HL-60 (cell line): Measurements from ENCODE around the gene DDX49.
"Not testable (repeated sequence)": the region's sequence is repeated elsewhere in the genome, so short reads cannot be mapped to it uniquely, and the experiment has no call there.

ENCODE experiments used
- DNase-seq, 2 experiments: peaks; one replicate each; pipeline ENCODE4 v3.0.0-alpha.2; 2010 to 2020; ENCODE audit warnings: low read depth in 1 of 2, low spot score in 1 of 2
- H3K27ac ChIP-seq: fragments of 250-450 bp; sonication (Bioruptor Pico); replicated peaks from 2 replicates; pipeline ENCODE4 v1.5.1; 2020; ENCODE audit warnings: mild to moderate bottlenecking, moderate library complexity
- H3K27me3 ChIP-seq: fragments of 250-450 bp; sonication (Bioruptor Pico); 2 replicates; pipeline ENCODE4 v1.5.1; 2021; ENCODE audit warnings: mild to moderate bottlenecking, moderate library complexity; ENCODE audit not compliant: insufficient read depth, poor library complexity, severe bottlenecking
- H3K4me3 ChIP-seq: replicated peaks from 2 replicates; pipeline ENCODE4 v1.5.1; 2011; ENCODE audit warnings: mild to moderate bottlenecking, control low read depth, low read length; ENCODE audit not compliant: insufficient read depth
- CTCF ChIP-seq: IDR thresholded peaks from one replicate; pipeline ENCODE4 v1.5.1; 2011; ENCODE audit warnings: low read length, control low read depth, inconsistent platforms; ENCODE audit not compliant: insufficient read depth
- GABPA ChIP-seq: IDR thresholded peaks from 2 replicates; pipeline ENCODE4 v1.6.1; 2012; ENCODE audit warnings: low read depth
- POLR2AphosphoS5 ChIP-seq: IDR thresholded peaks from 2 replicates; pipeline ENCODE4 v1.6.1; 2012; ENCODE audit warnings: low read depth
- SPI1 ChIP-seq: IDR thresholded peaks from 2 replicates; pipeline ENCODE4 v1.6.1; 2012; ENCODE audit warnings: low read depth, mild to moderate bottlenecking, borderline replicate concordance
- TF ChIP-seq, protein P1 (sequence below): IDR thresholded peaks from 2 replicates; pipeline ENCODE4 v1.6.1; 2012; ENCODE audit warnings: low read depth; ENCODE audit not compliant: insufficient replicate concordance

DDX49 gene

GRCh38 chr19:18951721-18952281 lies 32.3 kb downstream of the DDX49 start:
- Histone ChIP-seq H3K27ac (no peak overlapping the region), H3K27me3 (no peaks in the 10 kb centered on the region), H3K4me3 (no peak overlapping the region)
- no peak for DNase-seq
- no peak for TF ChIP-seq CTCF
- TF ChIP-seq, protein P1, sequence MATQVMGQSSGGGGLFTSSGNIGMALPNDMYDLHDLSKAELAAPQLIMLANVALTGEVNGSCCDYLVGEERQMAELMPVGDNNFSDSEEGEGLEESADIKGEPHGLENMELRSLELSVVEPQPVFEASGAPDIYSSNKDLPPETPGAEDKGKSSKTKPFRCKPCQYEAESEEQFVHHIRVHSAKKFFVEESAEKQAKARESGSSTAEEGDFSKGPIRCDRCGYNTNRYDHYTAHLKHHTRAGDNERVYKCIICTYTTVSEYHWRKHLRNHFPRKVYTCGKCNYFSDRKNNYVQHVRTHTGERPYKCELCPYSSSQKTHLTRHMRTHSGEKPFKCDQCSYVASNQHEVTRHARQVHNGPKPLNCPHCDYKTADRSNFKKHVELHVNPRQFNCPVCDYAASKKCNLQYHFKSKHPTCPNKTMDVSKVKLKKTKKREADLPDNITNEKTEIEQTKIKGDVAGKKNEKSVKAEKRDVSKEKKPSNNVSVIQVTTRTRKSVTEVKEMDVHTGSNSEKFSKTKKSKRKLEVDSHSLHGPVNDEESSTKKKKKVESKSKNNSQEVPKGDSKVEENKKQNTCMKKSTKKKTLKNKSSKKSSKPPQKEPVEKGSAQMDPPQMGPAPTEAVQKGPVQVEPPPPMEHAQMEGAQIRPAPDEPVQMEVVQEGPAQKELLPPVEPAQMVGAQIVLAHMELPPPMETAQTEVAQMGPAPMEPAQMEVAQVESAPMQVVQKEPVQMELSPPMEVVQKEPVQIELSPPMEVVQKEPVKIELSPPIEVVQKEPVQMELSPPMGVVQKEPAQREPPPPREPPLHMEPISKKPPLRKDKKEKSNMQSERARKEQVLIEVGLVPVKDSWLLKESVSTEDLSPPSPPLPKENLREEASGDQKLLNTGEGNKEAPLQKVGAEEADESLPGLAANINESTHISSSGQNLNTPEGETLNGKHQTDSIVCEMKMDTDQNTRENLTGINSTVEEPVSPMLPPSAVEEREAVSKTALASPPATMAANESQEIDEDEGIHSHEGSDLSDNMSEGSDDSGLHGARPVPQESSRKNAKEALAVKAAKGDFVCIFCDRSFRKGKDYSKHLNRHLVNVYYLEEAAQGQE, result no peak
- no peak for TF ChIP-seq GABPA
- TF ChIP-seq POLR2AphosphoS5, result no peak
- TF ChIP-seq SPI1, result no peak

GRCh38 chr19:18952364-18953003 lies 33.0 kb downstream of the DDX49 start:
- not testable (repeated sequence) for H3K4me3 ChIP-seq

GRCh38 chr19:18954094-18954493 lies 34.6 kb downstream of the DDX49 start:
- DNase-seq, result no peak
- H3K27me3 ChIP-seq, result no peaks in the 10 kb centered on the region
- H3K27ac ChIP-seq, result no peak overlapping the region
- TF ChIP-seq GABPA (no peak), SPI1 (no peak), CTCF (no peak), POLR2AphosphoS5 (no peak)
- TF ChIP-seq, protein P1, result no peak
- H3K4me3 ChIP-seq, result no peak overlapping the region

More at GRCh38 chr19:18952364-18953003, 33.0 kb downstream of the DDX49 start:
- not testable (repeated sequence) for DNase-seq, H3K27ac ChIP-seq, H3K27me3 ChIP-seq

DNA sequence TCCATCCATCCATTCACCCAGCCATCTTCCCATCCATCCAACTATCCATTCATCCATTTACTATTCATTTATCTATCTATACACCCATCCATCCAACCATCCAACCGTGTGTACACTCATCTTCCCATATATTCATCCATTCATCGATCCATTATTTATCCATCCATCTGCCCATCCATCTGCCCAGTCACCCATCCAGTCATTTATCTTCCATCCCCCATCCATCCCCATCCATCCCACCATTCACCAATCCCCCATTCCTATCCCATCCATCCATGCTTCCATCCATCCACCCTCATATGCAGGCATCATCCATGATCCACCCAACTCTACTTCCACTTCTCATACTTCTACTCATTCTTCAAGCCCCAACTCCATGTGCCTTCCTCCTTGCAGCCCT lies 35.5 kb downstream of the DDX49 start:
- H3K27ac ChIP-seq, result no peak overlapping the region
- no peak for TF ChIP-seq CTCF
- TF ChIP-seq SPI1, result no peak
- no peak for TF ChIP-seq GABPA
- TF ChIP-seq, protein P1, result no peak
- no peak overlapping the region for H3K4me3 ChIP-seq
- DNase-seq, result no peak
- no peaks in the 10 kb centered on the region for H3K27me3 ChIP-seq
